GF-D8 (cell line): ENCODE data around the gene EXD3.

Experiments used
- DNase-seq: peaks from one replicate; lab custom pipeline; 2025; lab: John Stamatoyannopoulos, UW

Gene EXD3

GRCh38 chr9:137432687-137433348 lies 9.9 kb upstream of the EXD3 start:
- DNase-seq, result no peak

DNA sequence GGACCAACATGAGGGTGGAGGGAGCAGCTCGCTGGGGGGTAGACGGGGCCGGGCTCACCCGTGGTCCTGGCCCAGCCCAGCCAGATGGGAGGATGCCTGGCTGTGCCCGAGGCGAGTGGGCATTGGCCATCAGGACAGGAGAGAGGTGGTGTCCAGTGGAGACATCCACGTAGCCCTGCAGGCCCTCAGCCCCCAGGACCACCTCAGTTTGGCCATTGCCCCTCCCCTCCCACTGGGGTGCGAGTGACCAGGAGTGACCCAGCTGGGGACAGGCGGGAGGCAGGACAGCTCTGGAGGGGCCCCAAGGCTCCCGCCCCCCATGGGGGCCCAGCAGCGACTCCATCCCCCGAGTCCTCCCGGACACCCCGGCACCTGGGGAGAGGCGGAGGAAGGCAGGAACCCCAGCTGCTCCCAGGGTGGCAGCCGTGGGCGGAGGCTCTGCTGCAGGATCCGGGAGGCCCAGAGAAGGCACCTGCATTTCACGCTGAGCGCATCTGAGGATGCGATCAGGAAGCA lies 8.5 kb upstream of the EXD3 start:
- no peak for DNase-seq

DNA sequence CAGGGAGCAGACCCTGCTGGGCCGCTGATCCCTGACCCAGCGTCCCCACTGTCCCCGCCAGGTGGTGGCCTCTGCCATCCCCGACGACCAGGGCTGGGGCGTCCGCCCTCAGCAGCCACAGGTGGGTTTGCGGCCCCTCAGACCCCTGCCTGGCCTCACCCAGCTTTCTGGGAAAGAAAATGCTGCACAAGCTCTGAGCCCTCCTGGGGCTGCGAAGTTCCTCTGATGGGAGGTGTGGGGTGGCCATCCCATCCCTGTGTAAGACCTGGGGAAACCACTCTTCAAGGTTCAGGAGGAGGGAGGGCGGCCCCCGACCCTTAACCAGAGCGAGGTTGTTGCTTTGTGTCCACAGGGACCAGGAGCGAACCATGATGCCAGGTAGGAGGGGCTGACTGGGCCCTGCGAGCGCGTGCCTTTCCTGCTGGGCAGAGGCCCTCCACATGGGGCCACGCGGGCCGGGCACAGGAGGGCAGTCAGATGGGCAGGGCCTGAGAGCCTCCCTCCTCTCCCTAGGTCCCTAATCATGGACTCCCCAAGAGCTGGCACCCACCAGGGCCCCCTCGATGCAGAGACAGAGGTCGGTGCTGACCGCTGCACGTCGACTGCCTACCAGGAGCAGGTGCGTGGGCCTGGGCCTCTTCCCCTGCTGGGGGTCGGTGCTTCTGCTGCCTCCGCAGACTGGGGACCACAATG lies 7.9 kb upstream of the EXD3 start:
- no peak for DNase-seq

DNA sequence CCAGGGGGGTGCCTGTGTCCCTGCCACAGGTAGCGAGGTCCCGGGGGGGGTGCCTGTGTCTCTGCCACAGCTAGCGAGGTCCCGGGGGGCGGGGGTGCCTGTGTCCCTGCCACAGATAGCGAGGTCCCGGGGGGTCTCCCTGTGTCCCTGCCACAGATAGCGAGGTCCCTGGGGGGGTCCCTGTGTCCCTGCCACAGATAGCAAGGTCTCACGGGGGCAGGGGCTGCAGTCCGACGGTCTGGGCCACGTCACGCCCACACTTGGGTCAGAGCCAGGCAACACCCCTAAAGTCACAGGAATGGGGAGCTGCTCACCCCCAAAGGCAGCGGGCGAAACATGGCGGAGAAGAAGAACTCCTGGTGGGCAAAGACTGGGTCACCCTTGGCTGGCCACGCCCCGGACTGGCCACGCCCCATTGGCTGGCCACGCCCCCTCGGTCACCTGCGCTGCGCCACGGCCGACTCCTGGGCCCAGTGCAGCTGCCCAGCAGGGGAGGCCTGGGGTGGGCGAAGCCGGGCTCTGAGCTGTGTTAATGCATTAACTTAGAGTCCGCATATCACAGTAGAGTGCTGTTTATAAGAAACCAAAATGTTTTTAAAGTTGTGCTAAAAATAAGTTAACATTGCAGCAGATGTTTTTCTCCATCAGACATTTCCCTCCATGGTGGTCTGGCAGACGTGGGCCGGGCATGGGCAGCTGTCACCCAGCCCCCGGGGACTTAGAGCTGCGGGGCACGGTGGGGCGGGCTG lies 7.2 kb upstream of the EXD3 start:
- no peak for DNase-seq

- no peak for DNase-seq
These were observed 6.6 kb upstream of the EXD3 start for GRCh38 chr9:137429546-137429890.

GRCh38 chr9:137428841-137429545 lies 6.0 kb upstream of the EXD3 start:
- DNase-seq, result no peak

DNA sequence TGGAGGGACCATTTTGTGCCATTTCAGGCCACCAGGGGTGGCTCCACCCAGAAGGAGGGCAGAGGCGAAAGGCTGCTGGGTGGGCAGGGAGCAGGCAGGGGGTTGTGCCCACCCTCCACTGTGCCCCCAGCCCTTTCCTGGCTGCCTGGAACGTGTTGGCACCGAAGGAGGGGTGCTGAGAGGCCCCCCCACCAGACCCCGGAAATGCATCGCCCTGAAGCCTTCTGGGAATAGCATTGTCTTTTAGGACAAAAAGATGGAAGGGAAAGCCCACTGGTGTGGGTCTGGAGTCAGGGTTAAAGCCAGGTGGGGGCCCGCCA lies 5.3 kb upstream of the EXD3 start:
- DNase-seq, result no peak

GRCh38 chr9:137427454-137428310 lies 4.7 kb upstream of the EXD3 start:
- no peak for DNase-seq

DNA sequence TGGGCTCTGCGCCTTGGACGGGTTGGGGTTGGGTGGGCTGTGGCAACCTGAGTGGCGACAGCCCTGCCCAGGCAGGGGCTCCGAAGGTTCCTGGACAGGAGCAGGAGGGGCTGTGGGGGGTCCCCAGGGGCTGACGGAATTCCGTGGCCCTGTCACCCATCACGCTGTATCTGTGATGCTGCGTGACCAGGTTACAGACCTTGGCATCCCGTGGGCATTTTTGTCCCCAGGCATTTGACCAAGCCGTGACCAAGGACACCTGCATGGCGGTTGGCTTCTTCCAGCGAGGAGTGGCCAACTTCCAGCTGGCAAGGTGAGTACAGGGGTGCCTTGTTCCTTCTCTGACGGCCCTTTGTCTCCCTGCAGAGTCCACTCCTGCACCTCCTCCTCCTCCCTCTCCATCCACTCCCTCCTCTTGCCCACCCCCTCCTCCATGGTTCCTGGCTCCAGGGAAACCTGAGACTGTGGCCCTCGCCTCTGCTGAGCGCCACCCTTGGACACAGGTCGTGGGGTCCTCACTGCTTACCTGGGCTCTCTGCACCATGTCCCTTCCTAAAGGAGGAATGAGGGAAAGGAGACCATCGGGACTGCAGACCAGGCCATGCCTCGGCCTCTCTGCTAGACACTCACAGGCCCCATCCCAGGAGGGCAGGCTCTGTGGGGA lies 3.2 kb upstream of the EXD3 start:
- DNase-seq, result no peak

- DNase-seq, result no peak
These were observed 741 bp upstream of the EXD3 start for GRCh38 chr9:137423514-137424291.

GRCh38 chr9:137421838-137422603 lies 941 bp downstream of the EXD3 start:
- DNase-seq, result no peak

DNA sequence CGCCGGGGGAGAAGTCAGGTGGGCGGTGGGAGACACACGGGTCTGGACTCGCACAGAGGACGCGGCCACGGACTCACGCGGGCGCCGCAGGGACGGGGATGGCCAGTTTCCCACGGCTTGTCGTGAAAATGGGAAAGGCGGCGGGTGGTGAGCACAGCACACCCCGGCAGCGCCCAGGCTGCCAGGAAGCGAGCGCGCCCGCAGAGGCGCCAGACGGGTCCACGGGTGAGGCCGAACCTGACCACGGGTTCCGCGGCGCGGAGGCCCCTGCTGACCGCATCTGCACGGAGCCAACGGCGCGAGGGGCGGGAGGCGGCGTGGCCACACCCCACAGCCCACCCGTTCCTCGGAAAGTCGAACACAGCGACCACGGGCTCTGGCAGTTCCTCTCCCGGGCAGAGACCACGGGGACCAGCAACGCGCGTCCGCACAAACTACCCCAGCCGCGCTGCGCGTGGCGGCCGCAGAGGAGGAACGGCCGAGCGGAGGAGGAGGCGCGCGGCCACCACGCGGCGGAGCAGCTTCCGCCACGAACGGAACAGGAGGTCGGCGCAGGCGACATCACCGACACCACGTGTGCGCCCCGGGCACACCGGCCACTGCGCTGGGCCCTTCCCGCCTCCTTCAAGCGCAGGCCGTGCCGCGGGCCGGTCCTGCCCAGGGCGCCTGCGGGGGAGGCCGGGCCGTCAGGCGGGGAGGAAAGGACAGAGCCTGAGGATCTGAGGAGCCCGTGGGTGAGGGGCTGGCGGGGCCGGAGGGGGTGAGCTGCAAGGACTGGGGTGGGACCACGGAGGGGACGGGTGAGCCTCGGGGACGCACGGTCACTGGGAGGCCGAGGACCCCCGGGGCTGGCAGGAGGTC lies 5.6 kb downstream of the EXD3 start:
- DNase-seq, result no peak

DNA sequence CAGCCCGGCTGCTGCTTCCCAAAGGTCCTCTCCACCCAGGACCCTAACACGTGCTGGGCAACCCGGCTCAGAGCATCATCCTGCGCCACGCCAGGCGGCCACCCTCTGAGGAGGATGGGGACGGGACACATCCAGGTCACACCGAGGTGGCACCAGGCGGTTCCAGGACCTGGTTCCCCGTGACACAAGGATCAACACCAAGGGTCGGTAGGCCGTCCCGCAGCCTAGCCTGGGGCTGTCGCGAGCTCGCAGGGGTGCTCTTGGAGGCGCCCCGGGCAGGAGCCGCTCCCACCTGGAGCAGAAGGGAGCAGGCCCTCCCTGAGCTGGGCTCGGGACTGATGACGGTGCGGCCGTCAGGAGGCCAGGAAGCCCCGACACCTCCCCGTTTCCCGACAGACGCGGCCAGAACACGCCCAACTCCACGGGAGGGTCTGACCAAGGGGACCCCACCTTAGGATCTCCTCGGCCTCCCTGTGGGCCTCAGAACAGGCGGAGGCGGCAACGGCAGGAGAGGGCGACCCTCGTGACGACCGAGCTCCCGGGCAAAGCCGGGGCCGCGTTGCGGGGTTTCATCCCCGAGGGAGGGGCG lies 6.3 kb downstream of the EXD3 start:
- DNase-seq, result no peak

DNA sequence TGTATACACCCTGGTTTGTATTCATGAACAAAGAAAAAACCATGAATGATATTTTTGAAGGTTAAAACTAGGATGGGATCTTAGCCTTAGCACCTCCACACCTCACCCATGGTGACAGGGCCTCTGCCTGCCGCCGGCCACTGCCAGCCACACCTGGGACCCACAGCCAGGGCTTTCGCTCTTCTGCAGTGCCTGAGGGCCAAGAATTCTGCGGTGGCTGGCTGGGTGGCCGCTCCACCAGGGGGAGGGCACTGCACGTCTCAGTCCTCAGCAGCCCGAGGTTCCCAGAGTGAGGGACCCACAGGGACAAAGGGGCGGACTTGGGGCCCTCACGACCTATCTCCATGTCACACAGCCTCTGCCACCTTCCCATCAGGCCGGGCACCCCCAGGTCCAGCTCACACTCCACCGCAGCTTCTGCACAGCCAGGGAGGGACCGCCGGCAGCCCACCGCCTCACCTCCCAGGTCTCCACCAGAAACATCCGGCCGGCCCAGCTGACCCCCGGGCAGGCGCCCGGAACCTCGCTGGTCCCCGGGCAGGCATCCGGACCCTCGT lies 6.9 kb downstream of the EXD3 start:
- no peak for DNase-seq

DNA sequence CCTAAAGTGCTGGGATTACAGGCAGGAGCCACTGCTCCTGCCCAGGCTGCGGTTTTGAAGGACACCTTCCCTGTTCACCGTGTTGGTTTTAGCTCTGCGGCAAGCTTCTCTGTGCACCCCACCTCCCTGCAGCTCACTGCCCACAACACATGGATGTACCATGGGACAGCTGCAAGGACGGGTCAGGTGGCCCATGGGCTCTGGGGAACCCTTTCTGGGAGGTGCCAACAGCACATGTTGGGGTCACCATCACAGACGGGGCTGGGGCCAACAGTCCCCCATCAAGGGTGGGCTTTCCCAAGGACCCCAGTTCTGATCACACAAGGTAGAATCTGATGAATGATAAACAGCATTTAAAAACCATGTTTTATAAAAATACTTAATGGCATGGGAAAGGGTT lies 7.5 kb downstream of the EXD3 start:
- no peak for DNase-seq

DNA sequence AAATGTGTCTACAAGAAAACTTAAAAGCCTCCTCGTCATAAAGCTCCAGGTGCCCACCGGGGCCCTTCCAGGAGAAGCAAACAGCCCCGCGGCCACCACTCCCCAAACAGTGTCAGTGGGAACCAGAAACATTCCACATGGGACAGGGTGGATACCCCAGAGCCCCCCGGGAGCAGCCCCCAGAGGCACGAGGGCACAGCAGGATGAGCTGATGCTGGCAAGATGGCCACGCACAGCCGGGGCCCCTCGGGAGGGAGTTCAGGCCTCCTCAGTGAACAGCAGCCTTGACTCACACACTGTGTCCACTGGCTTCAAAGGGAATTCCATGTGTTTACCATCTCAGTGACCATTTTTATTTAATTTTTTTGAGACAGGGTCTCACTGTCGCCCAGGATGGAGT lies 10.5 kb downstream of the EXD3 start:
- DNase-seq, result no peak

DNA sequence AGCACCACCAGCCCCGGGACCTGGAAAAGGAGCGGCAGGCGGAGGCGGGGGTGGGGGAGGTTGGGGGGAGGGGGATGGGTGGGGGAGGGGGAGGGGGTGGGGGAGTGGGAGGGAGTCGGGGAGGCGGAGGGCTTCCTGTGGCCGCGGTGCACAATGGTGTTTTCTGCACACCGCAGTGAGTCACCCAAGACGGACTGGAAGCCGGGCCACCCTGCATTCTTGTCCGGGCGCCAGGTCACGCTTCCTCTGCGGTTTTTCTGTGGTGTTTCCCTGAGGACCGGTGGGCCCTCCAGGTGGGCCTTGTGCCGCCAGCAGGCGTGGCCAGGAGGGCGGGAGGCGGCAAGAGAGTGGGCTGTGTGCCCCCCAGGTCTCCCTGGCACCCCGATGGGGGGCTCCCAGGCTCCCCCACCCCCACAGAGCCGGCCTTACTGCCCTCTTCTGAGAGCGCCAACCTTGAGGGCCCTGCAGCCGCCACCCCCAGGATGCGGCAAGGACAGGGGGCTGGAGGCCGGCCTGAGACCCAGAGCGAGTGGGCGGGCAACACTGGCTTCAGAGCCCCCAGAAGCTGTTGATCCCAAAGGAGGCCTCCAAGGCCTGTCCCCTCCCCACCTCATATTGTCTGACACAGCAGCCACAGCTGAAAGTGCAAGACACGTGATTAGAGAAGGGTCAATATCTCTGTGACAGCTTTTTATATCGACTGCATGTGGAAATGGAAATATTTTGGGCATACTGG lies 11.1 kb downstream of the EXD3 start:
- DNase-seq, result peak; percentile 55
